ENCODE measurements around the gene PTCH2. TPM values are rescaled to one million over a fixed set of nuclear protein-coding genes. Genes with fewer than 3 reads are reported as not detected.
A peak's percentile ranks its signal among the peaks of the same experiment; 100 is the strongest.
"Not testable (repeated sequence)": the region's sequence is repeated elsewhere in the genome, so short reads cannot be mapped to it uniquely, and the experiment has no call there.

Gene PTCH2
- total RNA-seq, 1 donor from 2014 or later = 1.0 TPM

GRCh38 chr1:44853201-44853600, 10.1 kb upstream of the PTCH2 start:
- no peak overlapping the region for H3K27ac Mint-ChIP-seq
- H3K4me3 Mint-ChIP-seq = no peak overlapping the region
- no peaks in the 10 kb centered on the region for H3K9me3 Mint-ChIP-seq
- H3K36me3 Mint-ChIP-seq (ENCODE audit: low read depth) = peaks cover 40% of the 10 kb centered on the region
- H3K27me3 Mint-ChIP-seq = no peaks in the 10 kb centered on the region
- intact Hi-C loops (cut with micrococcal nuclease) = no loop called here
- peaks cover 5% of the 10 kb centered on the region for H3K4me1 Mint-ChIP-seq
- no peak for DNase-seq

- H3K9me3 Mint-ChIP-seq = no peaks in the 10 kb centered on the region
- no peak for DNase-seq
- H3K36me3 Mint-ChIP-seq (ENCODE audit: low read depth) = peaks cover 35% of the 10 kb centered on the region
- no peak overlapping the region for H3K4me3 Mint-ChIP-seq
- H3K27ac Mint-ChIP-seq = no peak overlapping the region
- peaks cover 5% of the 10 kb centered on the region for H3K4me1 Mint-ChIP-seq
- no peaks in the 10 kb centered on the region for H3K27me3 Mint-ChIP-seq
- intact Hi-C loops (cut with micrococcal nuclease) = no loop called here
Measured at GRCh38 chr1:44851308-44851707, 8.3 kb upstream of the PTCH2 start.

GRCh38 chr1:44849575-44850132, 6.6 kb upstream of the PTCH2 start:
- no peak overlapping the region for H3K27ac Mint-ChIP-seq
- H3K27me3 Mint-ChIP-seq = peaks cover 2% of the 10 kb centered on the region
- no peaks in the 10 kb centered on the region for H3K9me3 Mint-ChIP-seq
- no peak overlapping the region for H3K4me3 Mint-ChIP-seq
- intact Hi-C loops (cut with micrococcal nuclease) = no loop called here
- no peak for DNase-seq
- H3K36me3 Mint-ChIP-seq (ENCODE audit: low read depth) = peaks cover 33% of the 10 kb centered on the region
- peaks cover 5% of the 10 kb centered on the region for H3K4me1 Mint-ChIP-seq

- no peak for DNase-seq
- Mint-ChIP-seq H3K27me3 (peaks cover 10% of the 10 kb centered on the region), H3K4me3 (no peak overlapping the region), H3K9me3 (no peaks in the 10 kb centered on the region), H3K4me1 (peaks cover 5% of the 10 kb centered on the region), H3K27ac (no peak overlapping the region), H3K36me3 (ENCODE audit: low read depth) (peaks cover 29% of the 10 kb centered on the region)
- intact Hi-C loops (cut with micrococcal nuclease) = no loop called here
Measured at GRCh38 chr1:44848456-44849181, 5.6 kb upstream of the PTCH2 start.

GRCh38 chr1:44847845-44848244, 4.8 kb upstream of the PTCH2 start:
- H3K4me1 Mint-ChIP-seq = peaks cover 5% of the 10 kb centered on the region
- no peak overlapping the region for H3K4me3 Mint-ChIP-seq
- intact Hi-C loops (cut with micrococcal nuclease) = no loop called here
- no peak for DNase-seq
- peaks cover 25% of the 10 kb centered on the region for H3K36me3 Mint-ChIP-seq (ENCODE audit: low read depth)
- H3K27me3 Mint-ChIP-seq = peaks cover 10% of the 10 kb centered on the region
- no peaks in the 10 kb centered on the region for H3K9me3 Mint-ChIP-seq
- H3K27ac Mint-ChIP-seq = no peak overlapping the region

- Mint-ChIP-seq H3K27ac (no peak overlapping the region), H3K9me3 (no peaks in the 10 kb centered on the region), H3K36me3 (ENCODE audit: low read depth) (peaks cover 24% of the 10 kb centered on the region), H3K4me3 (no peak overlapping the region), H3K4me1 (peaks cover 5% of the 10 kb centered on the region), H3K27me3 (peaks cover 16% of the 10 kb centered on the region)
- DNase-seq = no peak
- intact Hi-C loops (cut with micrococcal nuclease) = no loop called here
Measured at GRCh38 chr1:44846985-44847384, 3.9 kb upstream of the PTCH2 start.

GRCh38 chr1:44842486-44842861, 579 bp downstream of the PTCH2 start:
- Mint-ChIP-seq H3K4me3 (no peak overlapping the region), H3K4me1 (no peaks in the 10 kb centered on the region), H3K27me3 (peaks cover 20% of the 10 kb centered on the region), H3K9me3 (no peaks in the 10 kb centered on the region), H3K36me3 (ENCODE audit: low read depth) (peaks cover 11% of the 10 kb centered on the region), H3K27ac (no peak overlapping the region)
- intact Hi-C loops (cut with micrococcal nuclease) = no loop called here
- no peak for DNase-seq

- H3K4me3 Mint-ChIP-seq = no peak overlapping the region
- no peaks in the 10 kb centered on the region for H3K9me3 Mint-ChIP-seq
- H3K4me1 Mint-ChIP-seq = peaks cover 10% of the 10 kb centered on the region
- H3K36me3 Mint-ChIP-seq (ENCODE audit: low read depth) = peaks cover 2% of the 10 kb centered on the region
- intact Hi-C loops (cut with micrococcal nuclease) = loop anchor here (10.0 kb wide), 1 partner anchor 655 kb away; the partner anchor contains the start of gene TESK2
- DNase-seq = no peak
- no peak overlapping the region for H3K27ac Mint-ChIP-seq
- H3K27me3 Mint-ChIP-seq = peaks cover 17% of the 10 kb centered on the region
Measured at GRCh38 chr1:44839576-44839975, 3.5 kb downstream of the PTCH2 start.

- not testable (repeated sequence) for H3K4me3 Mint-ChIP-seq; H3K9me3 Mint-ChIP-seq; H3K27ac Mint-ChIP-seq; DNase-seq; H3K36me3 Mint-ChIP-seq (ENCODE audit: low read depth); H3K27me3 Mint-ChIP-seq
- intact Hi-C loops (cut with micrococcal nuclease) = loop anchor here (10.0 kb wide), 1 partner anchor 657 kb away; the partner anchor contains the start of gene TESK2
- peaks cover 12% of the 10 kb centered on the region for H3K4me1 Mint-ChIP-seq
Measured at GRCh38 chr1:44838294-44838693, 4.8 kb downstream of the PTCH2 start.

GRCh38 chr1:44835738-44836675, 7.0 kb downstream of the PTCH2 start:
- Mint-ChIP-seq H3K36me3 (ENCODE audit: low read depth) (no peaks in the 10 kb centered on the region), H3K4me1 (peaks cover 13% of the 10 kb centered on the region), H3K27me3 (no peaks in the 10 kb centered on the region), H3K9me3 (no peaks in the 10 kb centered on the region), H3K27ac (peak overlapping the region; percentile 39), H3K4me3 (no peak overlapping the region)
- DNase-seq = peak; percentile 95
- intact Hi-C loops (cut with micrococcal nuclease) = loop anchor here (1.0 to 10.0 kb wide), 3 partner anchors 175 to 659 kb away; partner anchors contain the start of genes HECTD3 and TESK2

GRCh38 chr1:44834328-44834727, 8.7 kb downstream of the PTCH2 start:
- intact Hi-C loops (cut with micrococcal nuclease) = loop anchor here (10.0 kb wide), 1 partner anchor 660 kb away; the partner anchor contains the start of gene TESK2

GRCh38 chr1:44832056-44832705, 10.9 kb downstream of the PTCH2 start:
- H3K4me3 Mint-ChIP-seq = no peak overlapping the region
- no peaks in the 10 kb centered on the region for H3K9me3 Mint-ChIP-seq
- no peaks in the 10 kb centered on the region for H3K36me3 Mint-ChIP-seq (ENCODE audit: low read depth)
- H3K27me3 Mint-ChIP-seq = no peaks in the 10 kb centered on the region
- H3K27ac Mint-ChIP-seq = no peak overlapping the region
- intact Hi-C loops (cut with micrococcal nuclease) = loop anchor here (10.0 kb wide), 1 partner anchor 663 kb away; the partner anchor contains the start of gene TESK2
- DNase-seq = no peak
- peaks cover 14% of the 10 kb centered on the region for H3K4me1 Mint-ChIP-seq

More at GRCh38 chr1:44834328-44834727, 8.7 kb downstream of the PTCH2 start:
- no peak for DNase-seq
- H3K27ac Mint-ChIP-seq = no peak overlapping the region
- H3K4me3 Mint-ChIP-seq = no peak overlapping the region
- H3K9me3 Mint-ChIP-seq = no peaks in the 10 kb centered on the region
- peaks cover 14% of the 10 kb centered on the region for H3K4me1 Mint-ChIP-seq
- no peaks in the 10 kb centered on the region for H3K36me3 Mint-ChIP-seq (ENCODE audit: low read depth)
- H3K27me3 Mint-ChIP-seq = no peaks in the 10 kb centered on the region

- Mint-ChIP-seq H3K9me3 (no peaks in the 10 kb centered on the region), H3K36me3 (ENCODE audit: low read depth) (no peaks in the 10 kb centered on the region), H3K4me3 (no peak overlapping the region), H3K27me3 (no peaks in the 10 kb centered on the region), H3K27ac (no peak overlapping the region), H3K4me1 (peaks cover 12% of the 10 kb centered on the region)
- DNase-seq = no peak
- intact Hi-C loops (cut with micrococcal nuclease) = loop anchor here (10.0 kb wide), 1 partner anchor 663 kb away; the partner anchor contains the start of gene TESK2
Measured at GRCh38 chr1:44831516-44831915, 11.5 kb downstream of the PTCH2 start.

Measured in activated CD4-positive, alpha-beta T cell treated with anti-CD3 and anti-CD28 coated beads, Interleukin-2, amount 10 ng/mL, durations not matched to agents 24 days and 14 days (primary cell).